ENCODE data around the gene ZSWIM8. TPM values are rescaled to one million over a fixed set of nuclear protein-coding genes. Genes with fewer than 3 reads are reported as not detected.

The ZSWIM8 gene
- total RNA-seq, 4 donors from 2014 or later: 94.5 to 530 (median 188) TPM

DNA sequence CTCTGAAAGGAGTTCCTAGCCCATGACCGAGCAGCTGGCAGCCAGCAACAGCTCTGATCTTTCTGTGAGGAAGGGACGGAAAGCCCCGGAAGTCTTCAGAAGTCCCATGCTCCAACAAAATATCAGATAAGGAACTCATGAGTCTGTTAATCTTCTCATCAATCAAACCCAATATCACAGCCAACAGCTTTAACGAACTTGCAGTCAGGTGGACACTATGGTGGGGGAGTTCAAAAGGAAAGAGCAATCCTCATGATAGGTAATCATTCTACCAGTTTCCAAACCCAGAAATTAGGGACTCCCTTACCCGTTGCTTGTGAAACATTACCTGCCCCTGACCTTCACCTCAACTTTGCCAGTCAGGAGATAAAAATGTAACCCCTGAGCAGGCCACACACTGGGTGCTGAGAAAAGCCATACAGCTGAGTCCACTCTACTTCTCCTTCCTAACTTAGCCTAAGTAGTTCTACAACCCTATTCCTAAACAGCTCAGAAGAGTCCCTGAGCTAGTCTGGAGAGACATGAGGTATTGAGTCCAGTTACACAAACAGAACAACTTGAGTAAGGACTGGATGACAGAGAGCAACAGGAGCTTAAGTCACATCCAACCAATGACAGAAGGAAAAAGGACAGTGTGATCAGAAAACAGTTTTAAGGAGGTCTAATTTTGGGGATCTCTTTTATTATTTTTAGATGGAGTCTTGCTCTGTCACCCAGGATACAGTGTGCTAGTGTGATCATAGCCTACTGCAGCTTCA, 23.8 kb downstream of the ZSWIM8 start:
- intact Hi-C loops (cut with DNase I; ENCODE audit: low total_unique reads): no loop called here
- DNase-seq: no peak
- no peak overlapping the region for H3K27ac ChIP-seq

DNA sequence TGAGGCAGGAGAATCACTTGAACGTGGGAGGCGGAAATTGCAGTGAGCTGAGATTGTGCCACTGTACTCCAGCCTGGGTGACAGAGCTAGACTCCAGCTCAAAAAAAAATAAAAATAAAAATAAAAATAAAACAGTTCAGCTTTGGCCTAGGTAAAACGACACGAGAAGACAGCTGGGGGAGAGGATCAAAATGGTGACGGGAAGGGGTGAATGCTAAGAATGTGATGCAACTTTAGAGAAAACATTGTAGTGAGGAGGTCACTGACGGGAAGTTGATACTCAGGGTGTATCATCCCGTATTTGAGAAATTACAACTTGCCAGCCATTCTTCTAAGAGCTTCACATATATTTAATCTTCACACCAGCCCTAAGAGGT, 24.9 kb downstream of the ZSWIM8 start:
- H3K36me3 ChIP-seq: peaks cover 0 to 28% (median 5%) of the 10 kb centered on the region in 4 donors
- TF ChIP-seq POLR2AphosphoS5 (IDR thresholded peaks at IDR 0.05) (no peak), POLR2A (IDR thresholded peaks at IDR 0.05) (no peak), EP300 (IDR thresholded peaks at IDR 0.05; ENCODE audit: low read depth) (no peak)
- TF ChIP-seq, protein P1, sequence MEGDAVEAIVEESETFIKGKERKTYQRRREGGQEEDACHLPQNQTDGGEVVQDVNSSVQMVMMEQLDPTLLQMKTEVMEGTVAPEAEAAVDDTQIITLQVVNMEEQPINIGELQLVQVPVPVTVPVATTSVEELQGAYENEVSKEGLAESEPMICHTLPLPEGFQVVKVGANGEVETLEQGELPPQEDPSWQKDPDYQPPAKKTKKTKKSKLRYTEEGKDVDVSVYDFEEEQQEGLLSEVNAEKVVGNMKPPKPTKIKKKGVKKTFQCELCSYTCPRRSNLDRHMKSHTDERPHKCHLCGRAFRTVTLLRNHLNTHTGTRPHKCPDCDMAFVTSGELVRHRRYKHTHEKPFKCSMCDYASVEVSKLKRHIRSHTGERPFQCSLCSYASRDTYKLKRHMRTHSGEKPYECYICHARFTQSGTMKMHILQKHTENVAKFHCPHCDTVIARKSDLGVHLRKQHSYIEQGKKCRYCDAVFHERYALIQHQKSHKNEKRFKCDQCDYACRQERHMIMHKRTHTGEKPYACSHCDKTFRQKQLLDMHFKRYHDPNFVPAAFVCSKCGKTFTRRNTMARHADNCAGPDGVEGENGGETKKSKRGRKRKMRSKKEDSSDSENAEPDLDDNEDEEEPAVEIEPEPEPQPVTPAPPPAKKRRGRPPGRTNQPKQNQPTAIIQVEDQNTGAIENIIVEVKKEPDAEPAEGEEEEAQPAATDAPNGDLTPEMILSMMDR (IDR thresholded peaks at IDR 0.05): no peak
- peak overlapping the region; percentile 87 to 97 (median 91) for H3K27ac ChIP-seq
- no peak for DNase-seq
- H3K27me3 ChIP-seq: no peaks in the 10 kb centered on the region
- in situ Hi-C loops (cut with MboI; ENCODE audit: low pct_ligation_motif_present in 1 of 4, low pct_unique_long_range_greater_than_20kb in 1 of 4, low sequenced_read_pairs in 3 of 4) (no loop called here), intact Hi-C loops (cut with DNase I; ENCODE audit: low total_unique reads) (no loop called here)
- peaks cover 0 to 25% (median 8%) of the 10 kb centered on the region in 4 donors for H3K4me1 ChIP-seq
- 58 to 59% methylated on average over 7 of the region's 7 CpGs for WGBS, 2 donors (ENCODE audit: low coverage in 1 of 2)
- peak overlapping the region in 3 of 4 donors; percentile 77 to 89 (median 79) for H3K4me3 ChIP-seq
- no peaks in the 10 kb centered on the region for H3K9me3 ChIP-seq

More for the DNA sequence above, 23.8 kb downstream of the ZSWIM8 start:
- Histone ChIP-seq H3K4me1 (peaks cover 0 to 25% (median 8%) of the 10 kb centered on the region in 4 donors), H3K4me3 (no peak overlapping the region), H3K27me3 (no peaks in the 10 kb centered on the region), H3K9me3 (no peaks in the 10 kb centered on the region), H3K36me3 (peaks cover 0 to 38% (median 10%) of the 10 kb centered on the region in 4 donors)
- WGBS, 2 donors (ENCODE audit: low coverage in 1 of 2): 64 to 92% methylated on average over 3 to 5 of the region's 5 CpGs
- TF ChIP-seq, protein P1 (IDR thresholded peaks at IDR 0.05): no peak
- TF ChIP-seq POLR2A (IDR thresholded peaks at IDR 0.05) (no peak), POLR2AphosphoS5 (IDR thresholded peaks at IDR 0.05) (no peak), EP300 (IDR thresholded peaks at IDR 0.05; ENCODE audit: low read depth) (no peak)
- in situ Hi-C loops (cut with MboI; ENCODE audit: low pct_ligation_motif_present in 1 of 4, low pct_unique_long_range_greater_than_20kb in 1 of 4, low sequenced_read_pairs in 3 of 4): no loop called here

DNA sequence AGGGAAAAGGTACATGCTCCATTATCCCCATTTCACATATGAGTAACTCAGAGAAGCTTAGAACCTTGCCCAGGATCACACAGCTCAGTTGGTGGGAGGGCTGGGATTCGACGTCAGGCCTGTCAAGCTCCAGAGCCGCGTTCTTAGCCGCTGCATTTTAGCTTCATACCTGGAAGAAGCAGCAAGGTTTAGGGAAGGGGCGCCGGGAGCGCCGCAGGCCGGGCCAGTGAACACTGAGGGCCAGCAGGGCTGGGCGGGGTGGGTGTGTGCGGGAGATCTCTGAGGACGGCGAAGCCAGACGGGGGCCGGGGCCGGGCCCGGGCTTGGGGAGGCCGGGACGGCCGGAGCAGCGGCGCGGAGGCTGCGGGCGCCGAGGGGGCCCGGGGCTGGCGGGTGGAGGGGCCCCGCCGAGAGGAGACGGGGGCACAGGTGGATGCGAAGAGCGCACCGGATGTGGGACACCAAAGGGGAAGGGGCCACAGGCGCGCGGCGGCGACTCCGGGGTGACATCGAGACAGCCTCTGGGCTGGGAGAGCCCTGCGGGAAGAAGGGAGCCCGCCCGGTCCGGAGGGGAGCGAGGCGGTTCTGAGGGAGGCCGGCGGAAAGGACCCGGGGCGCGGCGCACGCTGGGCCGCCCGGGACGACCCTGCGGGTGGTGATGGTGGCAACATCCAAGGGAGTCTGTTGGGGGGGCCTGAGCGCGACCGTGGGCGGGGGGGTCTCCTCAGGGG, 25.5 kb downstream of the ZSWIM8 start:
- Histone ChIP-seq H3K4me1 (peaks cover 0 to 25% (median 8%) of the 10 kb centered on the region in 4 donors), H3K9me3 (no peaks in the 10 kb centered on the region), H3K27ac (peak overlapping the region; percentile 87 to 97 (median 91)), H3K4me3 (peak overlapping the region; percentile 56 to 89 (median 78)), H3K27me3 (no peaks in the 10 kb centered on the region), H3K36me3 (peaks cover 0 to 23% (median 3%) of the 10 kb centered on the region in 4 donors)
- no peak for TF ChIP-seq EP300 (IDR thresholded peaks at IDR 0.05; ENCODE audit: low read depth)
- TF ChIP-seq, protein P1 (IDR thresholded peaks at IDR 0.05): no peak
- TF ChIP-seq POLR2AphosphoS5 (IDR thresholded peaks at IDR 0.05): no peak
- no peak for TF ChIP-seq POLR2A (IDR thresholded peaks at IDR 0.05)
- DNase-seq: peak; percentile 48
- in situ Hi-C loops (cut with MboI; ENCODE audit: low pct_ligation_motif_present in 1 of 4, low pct_unique_long_range_greater_than_20kb in 1 of 4, low sequenced_read_pairs in 3 of 4) (no loop called here), intact Hi-C loops (cut with DNase I; ENCODE audit: low total_unique reads) (no loop called here)
- 1% methylated on average over 48 of the region's 63 CpGs; no CpG with 5 or more reads in 1 of the 2 donors for WGBS, 2 donors (ENCODE audit: low coverage in 1 of 2)

DNA sequence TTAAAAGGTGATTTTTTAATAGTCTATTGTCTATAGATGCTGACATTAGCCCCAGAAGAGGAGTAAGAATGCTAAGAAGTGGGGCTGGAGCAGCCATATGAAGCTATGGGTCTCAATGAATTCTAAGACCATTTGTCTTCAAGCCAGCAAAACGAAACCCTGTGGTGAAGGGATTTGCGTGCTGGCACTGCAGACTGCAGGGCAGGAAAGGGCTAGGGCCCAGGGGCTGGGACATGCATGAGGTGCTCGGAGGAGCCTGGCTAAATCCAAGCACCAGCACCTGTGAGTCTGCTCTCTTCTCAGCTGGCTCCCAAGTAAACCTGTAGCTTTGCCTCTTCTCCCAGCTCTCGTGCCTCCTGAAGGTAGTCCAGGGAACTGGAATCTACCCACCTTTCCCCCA, 27.3 kb downstream of the ZSWIM8 start:
- no peak for TF ChIP-seq POLR2AphosphoS5 (IDR thresholded peaks at IDR 0.05)
- no peak for TF ChIP-seq POLR2A (IDR thresholded peaks at IDR 0.05)
- TF ChIP-seq, protein P1 (IDR thresholded peaks at IDR 0.05): no peak
- no peak for TF ChIP-seq EP300 (IDR thresholded peaks at IDR 0.05; ENCODE audit: low read depth)
- intact Hi-C loops (cut with DNase I; ENCODE audit: low total_unique reads) (no loop called here), in situ Hi-C loops (cut with MboI; ENCODE audit: low pct_ligation_motif_present in 1 of 4, low pct_unique_long_range_greater_than_20kb in 1 of 4, low sequenced_read_pairs in 3 of 4) (no loop called here)
- Histone ChIP-seq H3K9me3 (no peaks in the 10 kb centered on the region), H3K4me3 (no peak overlapping the region), H3K27me3 (no peaks in the 10 kb centered on the region), H3K4me1 (peaks cover 0 to 19% (median 8%) of the 10 kb centered on the region in 4 donors), H3K36me3 (peaks cover 0 to 15% (median 3%) of the 10 kb centered on the region in 4 donors), H3K27ac (peak overlapping the region in 3 of 4 donors; percentile 62 to 97 (median 91))
- WGBS, 2 donors (ENCODE audit: low coverage in 1 of 2): 92 to 93% methylated on average over 3 to 4 of the region's 4 CpGs
- no peak for DNase-seq
